IMR-90 (cell line): ENCODE results near the gene CYFIP2.

Experiments
- CEBPB ChIP-seq: IDR thresholded peaks from 2 replicates; pipeline ENCODE4 v1.6.1; 2012; ENCODE audit warnings: low read depth, low read length, improper control_type of control experiment
- CHD1 ChIP-seq: IDR thresholded peaks from 2 replicates; pipeline ENCODE4 v1.6.1; 2012; ENCODE audit warnings: low read depth, low read length, improper control_type of control experiment
- CTCF ChIP-seq: conservative IDR thresholded peaks from 2 replicates; pipeline ENCODE4 v1.5.1; 2012; ENCODE audit warnings: mild to moderate bottlenecking, low read depth, low read length, improper control_type of control experiment
- FOS ChIP-seq: fragments of 150-350 bp; IDR thresholded peaks from 2 replicates; pipeline ENCODE4 v1.6.1; 2016; ENCODE audit warnings: low read depth, low read length
- MAFK ChIP-seq: IDR thresholded peaks from 2 replicates; pipeline ENCODE4 v1.6.1; 2012; ENCODE audit warnings: low read depth, low read length, improper control_type of control experiment
- MXI1 ChIP-seq: IDR thresholded peaks from 2 replicates; pipeline ENCODE4 v1.6.1; 2012; ENCODE audit warnings: low read depth, mild to moderate bottlenecking, low read length, moderate library complexity, borderline replicate concordance
- NFE2L2 ChIP-seq: fragments of 150-350 bp; IDR thresholded peaks from 2 replicates; pipeline ENCODE4 v1.6.1; 2016; ENCODE audit warnings: low read depth, mild to moderate bottlenecking, low read length
- POLR2A ChIP-seq: IDR thresholded peaks from 2 replicates; pipeline ENCODE4 v1.6.1; 2012; ENCODE audit warnings: mild to moderate bottlenecking, low read depth, low read length
- RAD21 ChIP-seq: IDR thresholded peaks from 2 replicates; pipeline ENCODE4 v1.6.1; 2012; ENCODE audit warnings: low read length, improper control_type of control experiment
- RFX5 ChIP-seq: IDR thresholded peaks from 2 replicates; pipeline ENCODE4 v1.8.0; 2012; ENCODE audit warnings: low read depth, mild to moderate bottlenecking, low read length, moderate library complexity
- USF2 ChIP-seq: fragments of 150-350 bp; IDR thresholded peaks from 2 replicates; pipeline ENCODE4 v1.6.1; 2017; ENCODE audit warnings: mild to moderate bottlenecking, antibody characterized with exemption, low read length, low read depth

- TF ChIP-seq CTCF = no peak
- no peak for TF ChIP-seq CEBPB
- no peak for TF ChIP-seq CHD1
- TF ChIP-seq POLR2A = no peak
- TF ChIP-seq MXI1 = no peak
- no peak for TF ChIP-seq NFE2L2
- TF ChIP-seq RAD21 = no peak
- TF ChIP-seq FOS = no peak
- no peak for TF ChIP-seq MAFK
- no peak for TF ChIP-seq USF2
- TF ChIP-seq RFX5 = no peak
These were observed 3.3 kb downstream of the CYFIP2 start for GRCh38 chr5:157269165-157269671.
